Panc1 (cell line): ENCODE measurements around the gene MYO1B. TPM values are rescaled to one million over a fixed set of nuclear protein-coding genes. Genes with fewer than 3 reads are reported as not detected.

Source experiments
- ATAC-seq: fragments of 200-7000 bp; cut with Tn5 transposase; 2 replicates; pipeline ENCODE4 v1.9.1; 2020; ENCODE audit warnings: mild to moderate bottlenecking, moderate library complexity
- BruUV-seq: library from RNA; stranded (reverse); fragments of 400-500 nt; replicated peaks from 2 replicates; lab custom pipeline; 2021; lab: Mats Ljungman, UMichigan
- CTCF ChIA-PET: fragments of 300-600 bp; sonication (Branson Sonifier 250); formaldehyde crosslinking; loops from one replicate; lab custom pipeline; 2022; ENCODE audit warnings: antibody characterized with exemption; lab: Charles Lee
- POLR2A ChIA-PET: fragments of 300-600 bp; sonication (Branson Sonifier 250); formaldehyde crosslinking; loops from one replicate; lab custom pipeline; 2022; ENCODE audit warnings: antibody characterized with exemption; lab: Charles Lee
- DNase-seq: peaks from one replicate; pipeline ENCODE4 v3.0.0-alpha.2; 2010; ENCODE audit warnings: low read depth, low spot score
- H3K27ac ChIP-seq: 2 replicates; pipeline ENCODE4 v1.5.1; 2011; ENCODE audit warnings: mild to moderate bottlenecking, low read length, inconsistent platforms
- H3K27me3 ChIP-seq: fragments of 200-500 bp; sonication (Bioruptor generic); 2 replicates; pipeline ENCODE4 v1.6.0; 2014; ENCODE audit warnings: low read length, inconsistent platforms; ENCODE audit not compliant: control insufficient read depth, insufficient read depth
- H3K36me3 ChIP-seq: fragments of 200-500 bp; sonication (Bioruptor generic); 2 replicates; pipeline ENCODE4 v1.5.1; 2014; ENCODE audit warnings: inconsistent platforms, mild to moderate bottlenecking, low read length, moderate library complexity; ENCODE audit not compliant: control insufficient read depth, insufficient read depth
- H3K4me1 ChIP-seq: 2 replicates; pipeline ENCODE4 v1.5.1; 2011; ENCODE audit warnings: inconsistent platforms, mild to moderate bottlenecking, low read length, moderate library complexity; ENCODE audit not compliant: control insufficient read depth, insufficient read depth
- H3K4me3 ChIP-seq, 2 experiments: 2 replicates each; pipeline ENCODE4 v1.5.1; 2011 to 2012; ENCODE audit warnings: low read depth in 2 of 2, low read length in 2 of 2, mild to moderate bottlenecking in 2 of 2, inconsistent platforms in 1 of 2, moderate library complexity in 1 of 2
- H3K9me3 ChIP-seq: fragments of 200-500 bp; sonication (Bioruptor generic); 2 replicates; pipeline ENCODE4 v1.5.1; 2014; ENCODE audit warnings: low read depth, mild to moderate bottlenecking, inconsistent platforms, low read length, moderate library complexity; ENCODE audit not compliant: control insufficient read depth, insufficient read depth
- POLR2AphosphoS5 ChIP-seq: IDR thresholded peaks from 2 replicates; pipeline ENCODE4 v1.6.1; 2012; ENCODE audit warnings: mild to moderate bottlenecking, low read depth, low read length, moderate library complexity
- SIN3A ChIP-seq: IDR thresholded peaks from 2 replicates; pipeline ENCODE4 v1.6.1; 2012; ENCODE audit warnings: low read depth, mild to moderate bottlenecking, low read length, moderate library complexity, borderline replicate concordance; ENCODE audit not compliant: insufficient read depth
- TCF7L2 ChIP-seq: IDR thresholded peaks from 2 replicates; pipeline ENCODE4 v1.6.1; 2011; ENCODE audit warnings: mild to moderate bottlenecking, low read depth, low read length, inconsistent platforms
- in situ Hi-C: cut with HindIII; loops from 2 replicates; pipeline ENCODE4 v1.10.0; 2016; ENCODE audit warnings: low sequenced_read_pairs, low pct_unique_long_range_greater_than_20kb
- intact Hi-C: fragments of 100-400 bp; cut with micrococcal nuclease; formaldehyde crosslinking; loops from one replicate; pipeline ENCODE4 v1.10.0; 2022; ENCODE audit not compliant: unreplicated experiment
- total RNA-seq: library from RNA; stranded (reverse); gene quantifications from one replicate; pipeline ENCODE4 v1.2.1, GENCODE V29; 2021; ENCODE audit not compliant: unreplicated experiment
- TF ChIP-seq, protein P1 (sequence below): fragments of 450-650 bp; IDR thresholded peaks from 2 replicates; pipeline ENCODE4 v1.5.1; 2017; ENCODE audit warnings: mild to moderate bottlenecking
- TF ChIP-seq, protein P2 (sequence below), 2 experiments: IDR thresholded peaks; 2 replicates each; pipeline ENCODE4 v1.6.1; 2011 to 2012; ENCODE audit warnings: low read depth in 2 of 2, control low read depth in 1 of 2, low read length in 1 of 2, mild to moderate bottlenecking in 1 of 2, moderate library complexity in 1 of 2; ENCODE audit not compliant: insufficient read depth in 1 of 2

The MYO1B gene
- total RNA-seq, 1 experiment from 2014 or later, result 51.5 TPM

DNA sequence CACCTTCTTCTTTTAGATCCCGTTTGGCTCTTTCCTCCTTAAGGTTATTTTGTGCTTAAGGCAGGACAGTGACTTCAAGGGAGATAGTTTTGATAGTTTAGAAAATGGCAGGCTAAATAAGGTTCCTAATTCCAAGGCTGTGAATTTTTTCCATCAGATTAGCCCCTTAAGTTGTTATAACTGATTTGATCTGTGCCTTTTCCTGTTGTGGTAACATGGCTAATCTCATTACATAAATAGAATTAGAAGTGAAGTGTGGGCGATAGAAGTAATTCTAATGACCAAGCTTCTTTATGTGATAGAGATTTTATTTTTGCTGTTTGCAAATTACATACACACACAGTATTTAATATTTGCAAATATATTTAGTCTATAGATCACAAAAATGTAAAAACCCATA lies 102.0 kb downstream of the MYO1B start:
- ATAC-seq (no peak), DNase-seq (no peak)
- CTCF ChIA-PET, result no interaction called here
- in situ Hi-C loops (no loop called here), intact Hi-C loops (no loop called here)
- POLR2A ChIA-PET, result no interaction called here
- Histone ChIP-seq H3K4me3 (no peak overlapping the region), H3K27me3 (no peaks in the 10 kb centered on the region), H3K4me1 (no peaks in the 10 kb centered on the region), H3K36me3 (no peaks in the 10 kb centered on the region; the same call in 1 of the 2 replicates), H3K27ac (no peak overlapping the region), H3K9me3 (no peaks in the 10 kb centered on the region)
- no TSS peak for BruUV-seq
- TF ChIP-seq POLR2AphosphoS5, result no peak
- TF ChIP-seq, protein P1, sequence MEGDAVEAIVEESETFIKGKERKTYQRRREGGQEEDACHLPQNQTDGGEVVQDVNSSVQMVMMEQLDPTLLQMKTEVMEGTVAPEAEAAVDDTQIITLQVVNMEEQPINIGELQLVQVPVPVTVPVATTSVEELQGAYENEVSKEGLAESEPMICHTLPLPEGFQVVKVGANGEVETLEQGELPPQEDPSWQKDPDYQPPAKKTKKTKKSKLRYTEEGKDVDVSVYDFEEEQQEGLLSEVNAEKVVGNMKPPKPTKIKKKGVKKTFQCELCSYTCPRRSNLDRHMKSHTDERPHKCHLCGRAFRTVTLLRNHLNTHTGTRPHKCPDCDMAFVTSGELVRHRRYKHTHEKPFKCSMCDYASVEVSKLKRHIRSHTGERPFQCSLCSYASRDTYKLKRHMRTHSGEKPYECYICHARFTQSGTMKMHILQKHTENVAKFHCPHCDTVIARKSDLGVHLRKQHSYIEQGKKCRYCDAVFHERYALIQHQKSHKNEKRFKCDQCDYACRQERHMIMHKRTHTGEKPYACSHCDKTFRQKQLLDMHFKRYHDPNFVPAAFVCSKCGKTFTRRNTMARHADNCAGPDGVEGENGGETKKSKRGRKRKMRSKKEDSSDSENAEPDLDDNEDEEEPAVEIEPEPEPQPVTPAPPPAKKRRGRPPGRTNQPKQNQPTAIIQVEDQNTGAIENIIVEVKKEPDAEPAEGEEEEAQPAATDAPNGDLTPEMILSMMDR, result no peak
- TF ChIP-seq, protein P2, sequence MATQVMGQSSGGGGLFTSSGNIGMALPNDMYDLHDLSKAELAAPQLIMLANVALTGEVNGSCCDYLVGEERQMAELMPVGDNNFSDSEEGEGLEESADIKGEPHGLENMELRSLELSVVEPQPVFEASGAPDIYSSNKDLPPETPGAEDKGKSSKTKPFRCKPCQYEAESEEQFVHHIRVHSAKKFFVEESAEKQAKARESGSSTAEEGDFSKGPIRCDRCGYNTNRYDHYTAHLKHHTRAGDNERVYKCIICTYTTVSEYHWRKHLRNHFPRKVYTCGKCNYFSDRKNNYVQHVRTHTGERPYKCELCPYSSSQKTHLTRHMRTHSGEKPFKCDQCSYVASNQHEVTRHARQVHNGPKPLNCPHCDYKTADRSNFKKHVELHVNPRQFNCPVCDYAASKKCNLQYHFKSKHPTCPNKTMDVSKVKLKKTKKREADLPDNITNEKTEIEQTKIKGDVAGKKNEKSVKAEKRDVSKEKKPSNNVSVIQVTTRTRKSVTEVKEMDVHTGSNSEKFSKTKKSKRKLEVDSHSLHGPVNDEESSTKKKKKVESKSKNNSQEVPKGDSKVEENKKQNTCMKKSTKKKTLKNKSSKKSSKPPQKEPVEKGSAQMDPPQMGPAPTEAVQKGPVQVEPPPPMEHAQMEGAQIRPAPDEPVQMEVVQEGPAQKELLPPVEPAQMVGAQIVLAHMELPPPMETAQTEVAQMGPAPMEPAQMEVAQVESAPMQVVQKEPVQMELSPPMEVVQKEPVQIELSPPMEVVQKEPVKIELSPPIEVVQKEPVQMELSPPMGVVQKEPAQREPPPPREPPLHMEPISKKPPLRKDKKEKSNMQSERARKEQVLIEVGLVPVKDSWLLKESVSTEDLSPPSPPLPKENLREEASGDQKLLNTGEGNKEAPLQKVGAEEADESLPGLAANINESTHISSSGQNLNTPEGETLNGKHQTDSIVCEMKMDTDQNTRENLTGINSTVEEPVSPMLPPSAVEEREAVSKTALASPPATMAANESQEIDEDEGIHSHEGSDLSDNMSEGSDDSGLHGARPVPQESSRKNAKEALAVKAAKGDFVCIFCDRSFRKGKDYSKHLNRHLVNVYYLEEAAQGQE (IDR thresholded peaks at IDR 0.05; ENCODE audit: insufficient read depth in 1 of 2, low read depth in 2 of 2, low read length in 1 of 2), result no peak
- no peak for TF ChIP-seq SIN3A
- no peak for TF ChIP-seq TCF7L2

DNA sequence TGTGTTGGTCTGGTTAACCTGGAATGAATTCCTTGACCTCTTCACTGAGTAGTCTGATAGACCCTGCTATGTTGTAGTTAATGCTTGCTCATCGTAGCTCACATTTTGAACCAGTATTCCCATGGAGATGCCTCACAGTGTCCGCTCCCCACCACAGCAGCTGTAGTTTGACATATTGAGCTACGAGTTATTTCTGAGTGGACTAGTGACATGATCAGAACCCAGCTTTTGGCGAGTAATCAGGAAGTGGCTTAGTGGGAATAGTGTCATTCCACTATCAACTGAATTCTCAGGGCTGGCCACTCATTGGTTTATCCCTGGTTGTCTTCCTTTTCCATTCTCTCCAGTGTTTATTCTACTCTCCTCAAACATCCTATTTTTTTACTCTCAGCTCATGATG lies 102.7 kb downstream of the MYO1B start:
- in situ Hi-C loops (no loop called here), intact Hi-C loops (no loop called here)
- Histone ChIP-seq H3K36me3 (no peaks in the 10 kb centered on the region; the same call in 1 of the 2 replicates), H3K9me3 (no peaks in the 10 kb centered on the region), H3K27ac (no peak overlapping the region), H3K4me1 (no peaks in the 10 kb centered on the region), H3K27me3 (no peaks in the 10 kb centered on the region), H3K4me3 (no peak overlapping the region)
- no peak for ATAC-seq
- BruUV-seq, result no TSS peak
- CTCF ChIA-PET, result no interaction called here
- TF ChIP-seq, protein P1, result no peak
- TF ChIP-seq POLR2AphosphoS5 (no peak), SIN3A (no peak), TCF7L2 (no peak)
- TF ChIP-seq, protein P2 (IDR thresholded peaks at IDR 0.05; ENCODE audit: insufficient read depth in 1 of 2, low read depth in 2 of 2, low read length in 1 of 2), result no peak
- POLR2A ChIA-PET, result no interaction called here
- DNase-seq, result no peak
